GM21360 (cell line): ENCODE data around the gene SMG5.

Source experiments
- ATAC-seq: cut with Tn5 transposase; IDR thresholded peaks from one replicate; pipeline ENCODE4 v1.9.1; 2021; ENCODE audit warnings: mild to moderate bottlenecking, moderate library complexity; ENCODE audit not compliant: unreplicated experiment

The SMG5 gene

GRCh38 chr1:156281693-156282478 lies 739 bp downstream of the SMG5 start:
- peak; percentile 8 for ATAC-seq

- ATAC-seq: peak; percentile 45
Observed at GRCh38 chr1:156281281-156281680, 1.3 kb downstream of the SMG5 start.

GRCh38 chr1:156279837-156280236 lies 2.8 kb downstream of the SMG5 start:
- no peak for ATAC-seq

GRCh38 chr1:156276966-156277381 lies 5.7 kb downstream of the SMG5 start:
- no peak for ATAC-seq

GRCh38 chr1:156276532-156276931 lies 6.1 kb downstream of the SMG5 start:
- ATAC-seq: no peak

- ATAC-seq: no peak
Observed at GRCh38 chr1:156270314-156270713, 12.3 kb downstream of the SMG5 start.

- ATAC-seq: no peak
Observed at GRCh38 chr1:156268336-156268735, 14.3 kb downstream of the SMG5 start.

GRCh38 chr1:156266051-156266450 lies 16.6 kb downstream of the SMG5 start:
- ATAC-seq: no peak

- no peak for ATAC-seq
Observed at GRCh38 chr1:156263288-156263655, 19.4 kb downstream of the SMG5 start.

GRCh38 chr1:156262461-156263287 lies 20.0 kb downstream of the SMG5 start:
- no peak for ATAC-seq

- ATAC-seq: no peak
Observed at GRCh38 chr1:156260896-156261295, 21.7 kb downstream of the SMG5 start.

- no peak for ATAC-seq
Observed at GRCh38 chr1:156259805-156260204, 22.8 kb downstream of the SMG5 start.

GRCh38 chr1:156258859-156259258 lies 23.8 kb downstream of the SMG5 start:
- ATAC-seq: no peak

GRCh38 chr1:156257711-156258110 lies 24.9 kb downstream of the SMG5 start:
- ATAC-seq: no peak

GRCh38 chr1:156253634-156254033 lies 29.0 kb downstream of the SMG5 start:
- ATAC-seq: no peak

GRCh38 chr1:156251527-156251926 lies 31.1 kb downstream of the SMG5 start:
- no peak for ATAC-seq

GRCh38 chr1:156249593-156249992 lies 33.0 kb downstream of the SMG5 start:
- no peak for ATAC-seq

- ATAC-seq: no peak
Observed at GRCh38 chr1:156248323-156248683, 34.3 kb downstream of the SMG5 start.

- ATAC-seq: no peak
Observed at GRCh38 chr1:156247460-156248322, 34.9 kb downstream of the SMG5 start, which contains the start of gene PAQR6. PAQR6 (minus strand) TSS chr1:156248056; CDS start chr1:156246731, 1,325 bp downstream.

- no peak for ATAC-seq
Observed at GRCh38 chr1:156246781-156247459, 35.7 kb downstream of the SMG5 start.
